ENCODE measurements around the gene PRKCA.

The PRKCA gene

DNA sequence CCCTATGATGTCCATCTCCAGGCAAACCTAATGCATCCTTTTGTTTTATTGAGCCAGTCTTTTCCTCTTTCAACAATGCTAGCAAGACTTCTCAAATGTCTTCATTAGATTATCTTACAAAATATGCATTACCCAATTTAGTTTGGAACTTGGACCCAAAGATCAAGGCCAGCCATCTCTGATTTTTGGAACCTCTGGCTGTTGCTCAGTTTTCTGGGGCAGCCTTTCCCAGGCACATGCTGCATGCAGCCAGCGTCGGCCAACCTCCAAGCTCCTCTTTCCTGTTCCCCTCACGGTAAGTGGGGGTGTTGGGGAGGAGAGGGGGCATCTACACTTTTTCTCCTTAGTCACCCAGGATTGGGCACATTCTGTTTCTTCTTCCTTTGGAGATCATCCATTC lies 189.3 kb downstream of the PRKCA start:
- Histone ChIP-seq H3K9me3 (no peaks in the 10 kb centered on the region), H3K27me3 (no peaks in the 10 kb centered on the region), H3K4me3 (no peak overlapping the region), H3K36me3 (no peaks in the 10 kb centered on the region), H3K27ac (no peak overlapping the region), H3K4me1 (no peaks in the 10 kb centered on the region)
- no peak for DNase-seq
- intact Hi-C loops (cut with DNase I; ENCODE audit: low total_unique reads): no loop called here
- TF ChIP-seq, protein P1, sequence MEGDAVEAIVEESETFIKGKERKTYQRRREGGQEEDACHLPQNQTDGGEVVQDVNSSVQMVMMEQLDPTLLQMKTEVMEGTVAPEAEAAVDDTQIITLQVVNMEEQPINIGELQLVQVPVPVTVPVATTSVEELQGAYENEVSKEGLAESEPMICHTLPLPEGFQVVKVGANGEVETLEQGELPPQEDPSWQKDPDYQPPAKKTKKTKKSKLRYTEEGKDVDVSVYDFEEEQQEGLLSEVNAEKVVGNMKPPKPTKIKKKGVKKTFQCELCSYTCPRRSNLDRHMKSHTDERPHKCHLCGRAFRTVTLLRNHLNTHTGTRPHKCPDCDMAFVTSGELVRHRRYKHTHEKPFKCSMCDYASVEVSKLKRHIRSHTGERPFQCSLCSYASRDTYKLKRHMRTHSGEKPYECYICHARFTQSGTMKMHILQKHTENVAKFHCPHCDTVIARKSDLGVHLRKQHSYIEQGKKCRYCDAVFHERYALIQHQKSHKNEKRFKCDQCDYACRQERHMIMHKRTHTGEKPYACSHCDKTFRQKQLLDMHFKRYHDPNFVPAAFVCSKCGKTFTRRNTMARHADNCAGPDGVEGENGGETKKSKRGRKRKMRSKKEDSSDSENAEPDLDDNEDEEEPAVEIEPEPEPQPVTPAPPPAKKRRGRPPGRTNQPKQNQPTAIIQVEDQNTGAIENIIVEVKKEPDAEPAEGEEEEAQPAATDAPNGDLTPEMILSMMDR (IDR thresholded peaks at IDR 0.05): no peak

GRCh38 chr17:66492080-66492479 lies 189.7 kb downstream of the PRKCA start:
- no peaks in the 10 kb centered on the region for H3K4me1 ChIP-seq
- H3K27me3 ChIP-seq: no peaks in the 10 kb centered on the region
- no peaks in the 10 kb centered on the region for H3K36me3 ChIP-seq
- H3K27ac ChIP-seq: no peak overlapping the region
- intact Hi-C loops (cut with DNase I; ENCODE audit: low total_unique reads): no loop called here
- H3K4me3 ChIP-seq: no peak overlapping the region
- DNase-seq: no peak
- TF ChIP-seq, protein P1 (IDR thresholded peaks at IDR 0.05): no peak
- H3K9me3 ChIP-seq: no peaks in the 10 kb centered on the region

DNA sequence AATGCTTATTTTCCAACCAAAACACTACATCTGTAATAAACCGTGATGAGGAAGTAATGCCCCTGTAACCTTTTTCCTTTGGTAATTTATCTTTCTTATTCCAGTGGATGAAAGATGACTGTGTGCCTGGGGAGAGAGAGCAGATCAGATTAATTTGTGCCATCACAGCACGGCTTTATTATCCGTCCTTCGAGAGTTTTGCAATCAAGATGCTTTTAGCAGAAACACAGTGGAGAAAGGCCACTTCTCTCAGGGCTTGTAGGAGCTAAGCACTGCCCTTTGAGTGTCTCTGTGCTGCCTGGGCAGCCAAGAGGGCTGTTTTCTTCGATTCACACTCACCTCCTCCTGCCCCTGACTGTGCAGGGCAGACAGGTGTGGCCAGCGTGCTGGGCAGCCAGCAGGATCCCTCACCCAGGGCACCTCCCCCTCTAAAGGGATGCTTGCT lies 190.2 kb downstream of the PRKCA start:
- Histone ChIP-seq H3K9me3 (no peaks in the 10 kb centered on the region), H3K27me3 (no peaks in the 10 kb centered on the region), H3K36me3 (no peaks in the 10 kb centered on the region), H3K27ac (no peak overlapping the region), H3K4me3 (no peak overlapping the region), H3K4me1 (no peaks in the 10 kb centered on the region)
- DNase-seq: no peak
- TF ChIP-seq, protein P1 (IDR thresholded peaks at IDR 0.05): no peak
- intact Hi-C loops (cut with DNase I; ENCODE audit: low total_unique reads): no loop called here

- TF ChIP-seq, protein P1 (IDR thresholded peaks at IDR 0.05): no peak
- intact Hi-C loops (cut with DNase I; ENCODE audit: low total_unique reads): no loop called here
- H3K27ac ChIP-seq: no peak overlapping the region
These were observed 191.0 kb downstream of the PRKCA start for GRCh38 chr17:66493283-66494019.

DNA sequence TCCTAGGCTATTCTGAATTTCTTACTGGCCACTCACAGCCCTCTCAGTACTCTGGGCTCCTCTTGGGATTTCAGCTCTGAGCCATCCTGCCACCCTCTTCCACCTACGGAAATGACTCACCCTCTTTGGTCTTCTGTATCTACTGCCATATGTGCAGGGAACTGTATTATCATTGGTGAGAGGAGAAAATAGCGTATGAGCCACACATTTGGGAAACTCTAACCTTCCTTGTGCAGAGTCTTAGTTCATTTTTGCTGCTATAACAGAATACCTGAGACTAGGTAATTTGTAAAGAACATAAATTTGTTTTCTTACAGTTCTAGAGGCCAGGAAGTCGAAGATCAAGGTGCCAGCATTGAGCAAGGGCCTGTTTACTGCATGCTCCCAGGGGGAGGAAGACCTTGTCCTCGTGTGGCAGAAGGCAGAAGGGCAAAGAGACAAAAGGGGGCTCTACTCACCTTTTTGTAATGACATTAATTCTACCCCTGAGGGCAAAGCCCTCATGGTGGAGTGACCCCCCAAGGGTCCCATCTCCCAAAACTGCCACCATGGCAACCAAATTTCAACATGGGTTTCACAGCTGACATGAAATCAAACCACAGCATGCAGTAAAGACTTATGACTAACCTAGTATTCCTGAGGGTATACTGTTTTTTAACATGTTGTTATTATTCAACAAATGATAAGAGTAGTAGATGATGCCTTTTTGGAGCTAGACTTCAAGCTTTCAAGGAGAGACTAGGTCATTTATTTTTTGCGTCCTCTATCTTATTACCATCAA lies 191.8 kb downstream of the PRKCA start:
- TF ChIP-seq, protein P1 (IDR thresholded peaks at IDR 0.05): no peak
- H3K36me3 ChIP-seq: no peaks in the 10 kb centered on the region
- no peaks in the 10 kb centered on the region for H3K9me3 ChIP-seq
- intact Hi-C loops (cut with DNase I; ENCODE audit: low total_unique reads): no loop called here
- no peak for DNase-seq
- no peaks in the 10 kb centered on the region for H3K27me3 ChIP-seq
- no peak overlapping the region for H3K4me3 ChIP-seq
- no peak overlapping the region for H3K27ac ChIP-seq
- no peaks in the 10 kb centered on the region for H3K4me1 ChIP-seq

More at GRCh38 chr17:66493283-66494019, 191.0 kb downstream of the PRKCA start:
- Histone ChIP-seq H3K9me3 (no peaks in the 10 kb centered on the region), H3K27me3 (no peaks in the 10 kb centered on the region), H3K4me1 (no peaks in the 10 kb centered on the region), H3K36me3 (no peaks in the 10 kb centered on the region), H3K4me3 (no peak overlapping the region)
- DNase-seq: no peak

Data from tibial artery (tissue), 4 donors.